ENCODE measurements around the gene RAB18. TPM values are rescaled to one million over a fixed set of nuclear protein-coding genes. Genes with fewer than 3 reads are reported as not detected.
"Not testable (repeated sequence)": the region's sequence is repeated elsewhere in the genome, so short reads cannot be mapped to it uniquely, and the experiment has no call there.

The RAB18 gene
- total and polyA plus RNA-seq, 2 donors (not counting 1 experiment from before 2014, with no cell fraction given) = 8.4 to 60.5 TPM

DNA sequence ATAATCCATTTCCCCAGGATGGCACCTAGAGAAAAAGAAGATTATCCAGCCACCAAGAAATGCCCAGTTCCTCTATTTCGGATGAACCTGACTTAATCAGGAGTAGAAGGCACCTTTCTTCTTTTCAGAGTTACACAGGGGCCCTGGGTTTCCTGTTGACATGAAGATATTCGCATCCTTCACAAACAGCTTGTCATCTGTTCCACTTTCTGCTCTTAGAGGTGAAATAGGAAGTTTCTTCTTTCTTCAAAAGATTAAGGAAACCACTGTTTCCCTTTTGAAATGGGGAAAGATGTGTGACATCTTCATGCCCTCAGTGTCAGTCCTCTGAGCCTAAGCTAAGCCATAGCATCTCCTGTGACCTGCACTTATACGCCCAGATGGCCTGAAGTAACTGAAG, 39.1 kb upstream of the RAB18 start:
- Histone ChIP-seq H3K4me1 (ENCODE audit: control insufficient read depth in 2 of 2, insufficient read depth in 2 of 2, low read length in 2 of 2) (peaks cover 10 to 13% of the 10 kb centered on the region in 2 donors), H3K9me3 (ENCODE audit: control extremely low read depth in 1 of 3, control insufficient read depth in 2 of 3, insufficient read depth in 1 of 3, low read length in 2 of 3) (no peaks in the 10 kb centered on the region), H4K20me1 (ENCODE audit: control insufficient read depth, insufficient read depth, low read length, poor library complexity, severe bottlenecking) (no peaks in the 10 kb centered on the region), H3K79me2 (ENCODE audit: control insufficient read depth, insufficient read depth, low read length) (no peaks in the 10 kb centered on the region), H3K27me3 (replicated peaks in 1 of 4; ENCODE audit: control extremely low read depth in 1 of 4, control insufficient read depth in 3 of 4, insufficient read depth in 4 of 4, low read length in 3 of 4) (no peaks in the 10 kb centered on the region), H3K4me2 (replicated peaks; ENCODE audit: low read depth, low read length, poor library complexity, severe bottlenecking) (no peak overlapping the region), H3K36me3 (replicated peaks in 1 of 2; ENCODE audit: control extremely low read depth in 1 of 2, control insufficient read depth in 1 of 2, extremely low read depth in 1 of 2, insufficient read depth in 2 of 2, low read length in 1 of 2) (no peaks in the 10 kb centered on the region), H2AFZ (ENCODE audit: insufficient read depth, low read depth, low read length, poor library complexity, severe bottlenecking) (peak overlapping the region; percentile 31), H3K27ac (ENCODE audit: low read length in 2 of 2) (peak overlapping the region in 1 of 2 donors; percentile 55), H3K4me3 (ENCODE audit: control extremely low read depth in 1 of 5, extremely low read depth in 1 of 5, insufficient read depth in 1 of 5, low read depth in 2 of 5, low read length in 4 of 5) (no peak overlapping the region), H3K9ac (ENCODE audit: low read length) (no peak overlapping the region)
- ATAC-seq (ENCODE audit: low read depth) (no peak), DNase-seq (peak; percentile 29)
- H3K27me3 Mint-ChIP-seq = peaks cover 5% of the 10 kb centered on the region
- intact Hi-C loops (cut with micrococcal nuclease) = no loop called here
- no CpG with 5 or more reads among the region's 3 CpGs for WGBS (ENCODE audit: insufficient coverage)
- H3K27ac Mint-ChIP-seq = no peak overlapping the region
- CTCF ChIA-PET = no interaction called here
- POLR2A ChIA-PET = no interaction called here
- no peak for TF ChIP-seq EZH2 (IDR thresholded peaks at IDR 0.05; ENCODE audit: borderline replicate concordance, insufficient read depth, low read depth, low read length, poor library complexity, severe bottlenecking)
- TF ChIP-seq, protein P1, sequence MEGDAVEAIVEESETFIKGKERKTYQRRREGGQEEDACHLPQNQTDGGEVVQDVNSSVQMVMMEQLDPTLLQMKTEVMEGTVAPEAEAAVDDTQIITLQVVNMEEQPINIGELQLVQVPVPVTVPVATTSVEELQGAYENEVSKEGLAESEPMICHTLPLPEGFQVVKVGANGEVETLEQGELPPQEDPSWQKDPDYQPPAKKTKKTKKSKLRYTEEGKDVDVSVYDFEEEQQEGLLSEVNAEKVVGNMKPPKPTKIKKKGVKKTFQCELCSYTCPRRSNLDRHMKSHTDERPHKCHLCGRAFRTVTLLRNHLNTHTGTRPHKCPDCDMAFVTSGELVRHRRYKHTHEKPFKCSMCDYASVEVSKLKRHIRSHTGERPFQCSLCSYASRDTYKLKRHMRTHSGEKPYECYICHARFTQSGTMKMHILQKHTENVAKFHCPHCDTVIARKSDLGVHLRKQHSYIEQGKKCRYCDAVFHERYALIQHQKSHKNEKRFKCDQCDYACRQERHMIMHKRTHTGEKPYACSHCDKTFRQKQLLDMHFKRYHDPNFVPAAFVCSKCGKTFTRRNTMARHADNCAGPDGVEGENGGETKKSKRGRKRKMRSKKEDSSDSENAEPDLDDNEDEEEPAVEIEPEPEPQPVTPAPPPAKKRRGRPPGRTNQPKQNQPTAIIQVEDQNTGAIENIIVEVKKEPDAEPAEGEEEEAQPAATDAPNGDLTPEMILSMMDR (IDR thresholded peaks at IDR 0.05) = no peak
- H3K4me3 Mint-ChIP-seq = no peak overlapping the region
- no peaks in the 10 kb centered on the region for H3K9me3 Mint-ChIP-seq (ENCODE audit: insufficient read depth)
- H3K4me1 Mint-ChIP-seq = peaks cover 28% of the 10 kb centered on the region

DNA sequence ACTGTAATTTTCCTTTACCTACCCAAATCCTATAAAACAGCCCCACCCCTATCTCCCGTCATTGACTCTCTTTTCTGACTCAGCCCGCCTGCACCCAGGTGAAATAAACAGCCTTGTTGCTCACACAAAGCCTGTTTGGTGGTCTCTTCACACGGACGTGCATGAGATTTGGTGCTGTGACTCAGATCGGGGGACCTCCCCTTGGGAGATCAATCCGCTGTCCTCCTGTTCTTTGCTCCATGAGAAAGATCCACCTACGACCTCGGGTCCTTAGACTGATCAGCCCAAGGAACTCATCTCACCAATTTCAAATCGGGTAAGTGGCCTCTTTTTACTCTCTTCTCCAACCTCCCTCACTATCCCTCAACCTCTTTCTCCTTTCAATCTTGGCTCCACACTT, 38.5 kb upstream of the RAB18 start:
- DNase-seq; H3K4me3 ChIP-seq (ENCODE audit: control extremely low read depth in 1 of 5, extremely low read depth in 1 of 5, insufficient read depth in 1 of 5, low read depth in 2 of 5, low read length in 4 of 5); H2AFZ ChIP-seq (ENCODE audit: insufficient read depth, low read depth, low read length, poor library complexity, severe bottlenecking); H3K27me3 Mint-ChIP-seq; H3K27ac Mint-ChIP-seq; H3K9ac ChIP-seq (ENCODE audit: low read length); H4K20me1 ChIP-seq (ENCODE audit: control insufficient read depth, insufficient read depth, low read length, poor library complexity, severe bottlenecking); H3K27ac ChIP-seq (ENCODE audit: low read length in 2 of 2); H3K4me2 ChIP-seq (replicated peaks; ENCODE audit: low read depth, low read length, poor library complexity, severe bottlenecking); H3K27me3 ChIP-seq (replicated peaks in 1 of 4; ENCODE audit: control extremely low read depth in 1 of 4, control insufficient read depth in 3 of 4, insufficient read depth in 4 of 4, low read length in 3 of 4); H3K9me3 ChIP-seq (ENCODE audit: control extremely low read depth in 1 of 3, control insufficient read depth in 2 of 3, insufficient read depth in 1 of 3, low read length in 2 of 3); ATAC-seq (ENCODE audit: low read depth); POLR2A ChIA-PET; H3K79me2 ChIP-seq (ENCODE audit: control insufficient read depth, insufficient read depth, low read length); intact Hi-C loops (cut with micrococcal nuclease); CTCF ChIA-PET; H3K4me3 Mint-ChIP-seq; H3K9me3 Mint-ChIP-seq (ENCODE audit: insufficient read depth); H3K36me3 ChIP-seq (replicated peaks in 1 of 2; ENCODE audit: control extremely low read depth in 1 of 2, control insufficient read depth in 1 of 2, extremely low read depth in 1 of 2, insufficient read depth in 2 of 2, low read length in 1 of 2): not testable (repeated sequence)
- H3K4me1 ChIP-seq (ENCODE audit: control insufficient read depth in 2 of 2, insufficient read depth in 2 of 2, low read length in 2 of 2) = peaks cover 10 to 13% of the 10 kb centered on the region in 2 donors
- H3K4me1 Mint-ChIP-seq = peaks cover 28% of the 10 kb centered on the region
- WGBS (ENCODE audit: insufficient coverage) = 93% methylated on average over 8 of the region's 9 CpGs

All from B cell (primary cell).